Measurements from ENCODE around the gene MOK. TPM values are rescaled to one million over a fixed set of nuclear protein-coding genes. Genes with fewer than 3 reads are reported as not detected.

The MOK gene
- total and polyA plus RNA-seq, 9 donors, result 20.0 to 51.1 (median 23.8) TPM

- no peak overlapping the region for H3K4me3 ChIP-seq
- 70 to 73% (median 73%) methylated on average over 15 to 16 of the region's 16 CpGs for WGBS, 3 donors
- no peak for DNase-seq
- H3K27ac ChIP-seq, result peak overlapping the region in 1 of 2 donors; percentile 12
- H3K36me3 ChIP-seq, result no peaks in the 10 kb centered on the region
- no peaks in the 10 kb centered on the region for H3K4me1 ChIP-seq (ENCODE audit: insufficient read depth)
- H3K27me3 ChIP-seq, result no peaks in the 10 kb centered on the region
- H3K9me3 ChIP-seq, result no peaks in the 10 kb centered on the region
- no peak for TF ChIP-seq POLR2A (IDR thresholded peaks at IDR 0.05)
- no peak for TF ChIP-seq EP300 (IDR thresholded peaks at IDR 0.05)
- no peak for TF ChIP-seq CTCF (IDR thresholded peaks at IDR 0.05)
- intact Hi-C loops (cut with DNase I), result no loop called here
Observed at GRCh38 chr14:102218688-102219087, 86.3 kb downstream of the MOK start.

DNA sequence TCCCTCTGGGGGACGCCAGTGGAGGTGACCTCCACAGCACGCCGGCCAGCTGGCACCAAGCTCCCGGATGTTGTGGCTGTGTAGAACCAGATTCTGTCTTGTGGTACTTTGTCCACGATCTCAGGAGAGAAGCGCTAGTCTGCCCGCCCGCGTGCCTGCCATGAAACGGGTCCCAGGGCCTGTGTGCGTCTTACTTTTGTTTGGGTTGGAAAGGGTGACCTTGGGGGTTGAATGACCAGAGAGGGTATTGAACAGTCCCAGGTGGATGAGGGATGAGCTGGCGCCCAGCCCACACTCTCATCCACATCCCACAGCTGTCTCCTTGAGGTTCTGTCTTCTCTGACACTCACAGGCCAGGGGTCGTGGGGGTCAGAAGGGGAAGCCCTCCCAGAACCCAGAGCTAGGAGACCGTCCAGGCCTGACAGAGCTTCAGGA, 87.0 kb downstream of the MOK start:
- no peak overlapping the region for H3K4me3 ChIP-seq
- 75 to 86% (median 83%) methylated on average over 14 of the region's 14 CpGs for WGBS, 3 donors
- no peak for DNase-seq
- H3K27ac ChIP-seq, result no peak overlapping the region
- intact Hi-C loops (cut with DNase I), result no loop called here
- no peaks in the 10 kb centered on the region for H3K36me3 ChIP-seq
- H3K4me1 ChIP-seq (ENCODE audit: insufficient read depth), result no peaks in the 10 kb centered on the region
- TF ChIP-seq CTCF (IDR thresholded peaks at IDR 0.05) (no peak), EP300 (IDR thresholded peaks at IDR 0.05) (no peak), POLR2A (IDR thresholded peaks at IDR 0.05) (no peak)
- no peaks in the 10 kb centered on the region for H3K27me3 ChIP-seq
- H3K9me3 ChIP-seq, result no peaks in the 10 kb centered on the region

GRCh38 chr14:102217399-102217798, 87.6 kb downstream of the MOK start:
- Histone ChIP-seq H3K4me3 (no peak overlapping the region), H3K27ac (no peak overlapping the region), H3K9me3 (no peaks in the 10 kb centered on the region), H3K27me3 (no peaks in the 10 kb centered on the region), H3K36me3 (no peaks in the 10 kb centered on the region), H3K4me1 (ENCODE audit: insufficient read depth) (no peaks in the 10 kb centered on the region)
- intact Hi-C loops (cut with DNase I), result no loop called here
- TF ChIP-seq POLR2A (IDR thresholded peaks at IDR 0.05) (no peak), EP300 (IDR thresholded peaks at IDR 0.05) (no peak), CTCF (IDR thresholded peaks at IDR 0.05) (no peak)
- WGBS, 3 donors, result 91 to 93% (median 91%) methylated on average over 10 of the region's 10 CpGs
- no peak for DNase-seq

DNA sequence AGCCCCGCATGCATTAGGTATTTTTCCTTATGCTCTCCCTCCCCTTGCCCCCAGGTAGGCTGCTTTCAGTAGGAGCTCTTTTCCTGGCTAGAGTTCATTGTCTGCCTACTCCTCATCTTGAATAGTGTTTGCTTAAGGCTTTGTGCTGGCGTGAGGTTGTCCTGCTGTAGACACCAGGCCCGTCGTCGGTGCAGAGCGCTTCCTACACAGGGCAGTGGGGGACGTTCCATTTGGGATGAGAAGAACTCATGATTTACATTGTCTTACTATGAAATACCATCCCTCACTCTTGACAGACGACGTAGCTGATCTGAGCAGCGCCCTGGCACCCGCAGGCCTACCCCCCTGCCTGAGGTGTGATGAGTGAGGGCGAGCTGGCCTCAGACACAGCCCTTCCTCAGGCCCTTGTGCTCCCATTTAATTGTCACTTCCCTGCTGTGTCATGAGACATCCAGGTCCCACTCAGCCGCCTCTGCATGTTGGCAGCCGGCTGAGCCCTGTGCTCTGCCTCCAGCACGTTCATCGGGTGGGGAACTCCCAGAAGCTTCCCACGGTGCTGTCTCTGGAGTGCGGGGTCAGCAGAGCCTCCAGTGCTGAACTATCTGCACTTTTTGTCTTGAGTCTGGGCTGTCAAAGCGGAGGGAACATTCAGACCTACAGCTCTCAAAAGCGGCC, 89.3 kb downstream of the MOK start:
- no peak overlapping the region for H3K27ac ChIP-seq
- H3K4me3 ChIP-seq, result no peak overlapping the region
- TF ChIP-seq POLR2A (IDR thresholded peaks at IDR 0.05) (no peak), EP300 (IDR thresholded peaks at IDR 0.05) (no peak), CTCF (IDR thresholded peaks at IDR 0.05) (no peak)

More for the DNA sequence above, 89.3 kb downstream of the MOK start:
- no peak for DNase-seq
- Histone ChIP-seq H3K27me3 (no peaks in the 10 kb centered on the region), H3K9me3 (no peaks in the 10 kb centered on the region), H3K36me3 (no peaks in the 10 kb centered on the region), H3K4me1 (ENCODE audit: insufficient read depth) (no peaks in the 10 kb centered on the region)
- 86 to 90% (median 88%) methylated on average over 20 of the region's 20 CpGs for WGBS, 3 donors
- intact Hi-C loops (cut with DNase I), result no loop called here

Data from ovary (tissue), 9 donors.